Thyroid gland (tissue), 4 donors: ENCODE results near the gene GPR6. TPM values are rescaled to one million over a fixed set of nuclear protein-coding genes. Genes with fewer than 3 reads are reported as not detected.

Experiments
- DNase-seq, 2 donors: peaks; one replicate each; pipeline ENCODE4 v3.0.0-alpha.2; 2019
- H3K27ac ChIP-seq, 3 donors: fragments of 200-600 bp; sonication (generic); 1 replicate in 2 of 3; 2 replicates in 1 of 3; pipeline ENCODE4 v1.5.1; 2016 to 2019; ENCODE audit warnings: mild to moderate bottlenecking in 1 of 3, moderate library complexity in 1 of 3
- H3K27me3 ChIP-seq: fragments of 200-600 bp; sonication (generic); one replicate; pipeline ENCODE4 v1.5.1; 2019
- H3K36me3 ChIP-seq, 2 donors: fragments of 200-600 bp; sonication (generic); one replicate each; pipeline ENCODE4 v1.5.1; 2016 to 2019
- H3K4me1 ChIP-seq, 2 donors: fragments of 200-600 bp; sonication (generic); one replicate each; pipeline ENCODE4 v1.5.1; 2017 to 2019
- H3K4me3 ChIP-seq, 3 donors: fragments of 200-600 bp; sonication (generic); replicated peaks in 1 of 3; 1 replicate in 2 of 3; 2 replicates in 1 of 3; pipeline ENCODE4 v1.5.1; 2016; ENCODE audit warnings: mild to moderate bottlenecking in 1 of 3
- H3K9me3 ChIP-seq: fragments of 200-600 bp; sonication (generic); one replicate; pipeline ENCODE4 v1.5.1; 2017
- POLR2A ChIP-seq, 2 donors: fragments of 450-650 bp; IDR thresholded peaks; one replicate each; pipeline ENCODE4 v1.6.1; 2017; ENCODE audit warnings: antibody characterized with exemption in 2 of 2, mild to moderate bottlenecking in 2 of 2, moderate library complexity in 1 of 2
- WGBS, 2 donors: methylation state at CpG; one replicate each; pipeline ENCODE4 v1.1.5; 2017; 5-methylcytosine and 5-hydroxymethylcytosine counted together
- intact Hi-C: fragments of 100-400 bp; cut with DNase I; formaldehyde crosslinking; loops from one replicate; pipeline ENCODE4 v1.15.1; 2023
- total RNA-seq, 4 donors: library from RNA; depleted of rRNA; stranded (reverse); fragments of >200 nt; gene quantifications; one replicate each; pipeline ENCODE4 v1.2.3, GENCODE V29; 2016
- TF ChIP-seq, protein P1 (sequence below), 6 experiments: fragments of 200-600 bp in 3 of 6; fragments of 450-650 bp in 3 of 6; sonication (generic) in 3 of 6; IDR thresholded peaks; one replicate each; pipeline ENCODE4 v1.5.1; 2016 to 2019; ENCODE audit warnings: antibody characterized with exemption in 6 of 6, mild to moderate bottlenecking in 2 of 6, inconsistent platforms in 1 of 6, moderate library complexity in 1 of 6

The GPR6 gene
- total RNA-seq, 4 donors from 2014 or later, result not detected

DNA sequence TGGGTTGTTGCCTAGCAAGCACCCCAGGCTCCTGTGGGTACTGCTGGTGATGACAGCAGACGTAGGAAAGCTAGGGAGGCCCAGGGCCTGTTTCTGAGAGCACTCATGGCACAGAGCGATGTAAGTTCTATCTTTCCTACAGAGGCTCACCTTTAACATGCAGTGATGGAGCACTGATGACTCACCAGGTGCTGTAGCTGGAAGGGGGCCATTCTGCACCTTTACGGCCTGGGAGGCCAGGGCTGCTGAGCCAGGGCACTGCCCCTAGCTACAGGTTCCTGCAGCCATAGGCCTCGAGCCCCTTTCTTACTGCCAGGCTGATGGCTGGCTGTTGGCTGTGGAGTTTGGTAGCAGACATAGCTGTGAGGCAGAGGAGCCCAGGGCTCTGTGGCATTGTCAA, 31.1 kb upstream of the GPR6 start:
- TF ChIP-seq, protein P1, sequence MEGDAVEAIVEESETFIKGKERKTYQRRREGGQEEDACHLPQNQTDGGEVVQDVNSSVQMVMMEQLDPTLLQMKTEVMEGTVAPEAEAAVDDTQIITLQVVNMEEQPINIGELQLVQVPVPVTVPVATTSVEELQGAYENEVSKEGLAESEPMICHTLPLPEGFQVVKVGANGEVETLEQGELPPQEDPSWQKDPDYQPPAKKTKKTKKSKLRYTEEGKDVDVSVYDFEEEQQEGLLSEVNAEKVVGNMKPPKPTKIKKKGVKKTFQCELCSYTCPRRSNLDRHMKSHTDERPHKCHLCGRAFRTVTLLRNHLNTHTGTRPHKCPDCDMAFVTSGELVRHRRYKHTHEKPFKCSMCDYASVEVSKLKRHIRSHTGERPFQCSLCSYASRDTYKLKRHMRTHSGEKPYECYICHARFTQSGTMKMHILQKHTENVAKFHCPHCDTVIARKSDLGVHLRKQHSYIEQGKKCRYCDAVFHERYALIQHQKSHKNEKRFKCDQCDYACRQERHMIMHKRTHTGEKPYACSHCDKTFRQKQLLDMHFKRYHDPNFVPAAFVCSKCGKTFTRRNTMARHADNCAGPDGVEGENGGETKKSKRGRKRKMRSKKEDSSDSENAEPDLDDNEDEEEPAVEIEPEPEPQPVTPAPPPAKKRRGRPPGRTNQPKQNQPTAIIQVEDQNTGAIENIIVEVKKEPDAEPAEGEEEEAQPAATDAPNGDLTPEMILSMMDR (IDR thresholded peaks at IDR 0.05), result no peak
- no peak for TF ChIP-seq POLR2A (IDR thresholded peaks at IDR 0.05)
- 82 to 100% methylated on average over 4 of the region's 4 CpGs for WGBS, 2 donors
- intact Hi-C loops, result no loop called here
- Histone ChIP-seq H3K4me3 (no peak overlapping the region), H3K27me3 (no peaks in the 10 kb centered on the region), H3K4me1 (no peaks in the 10 kb centered on the region), H3K27ac (no peak overlapping the region), H3K9me3 (no peaks in the 10 kb centered on the region), H3K36me3 (no peaks in the 10 kb centered on the region)
- DNase-seq, result no peak

DNA sequence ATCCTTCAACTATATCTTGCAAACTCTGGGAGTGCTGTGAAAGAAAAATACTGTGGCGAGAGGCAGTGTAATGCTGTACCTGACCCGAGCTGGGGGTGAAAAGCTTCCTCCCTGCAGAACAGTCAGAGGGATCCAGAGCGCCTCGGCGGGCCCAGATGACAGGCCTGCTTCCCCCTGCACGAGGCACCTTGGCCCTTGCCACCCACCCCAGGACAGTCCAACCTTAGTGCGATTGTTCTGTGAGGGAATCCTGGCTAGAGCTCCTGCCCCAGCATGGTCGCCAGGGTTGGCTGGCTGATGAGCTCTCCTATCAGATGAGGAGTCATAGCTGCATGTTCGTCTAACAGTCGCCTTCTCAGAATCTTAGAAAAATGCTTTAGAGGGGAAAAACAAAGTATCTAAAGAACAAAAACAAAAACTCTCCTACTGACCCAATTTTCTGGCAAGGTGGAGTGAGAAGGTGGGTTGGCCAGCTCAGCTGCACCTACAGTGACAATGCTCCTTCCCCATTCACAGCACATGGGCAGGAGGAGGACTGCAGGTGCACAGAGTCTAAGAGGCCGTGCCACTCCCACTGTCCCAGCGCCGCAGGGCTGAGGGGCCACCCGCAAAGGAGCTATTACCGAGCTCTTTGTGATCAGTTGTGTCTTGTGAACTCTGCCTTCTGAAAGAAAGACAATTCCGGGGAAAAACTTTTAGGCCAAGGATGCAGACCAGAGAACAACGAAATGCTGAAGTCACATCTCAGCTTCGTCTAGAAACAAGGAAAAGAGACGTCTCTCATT, 28.6 kb upstream of the GPR6 start:
- Histone ChIP-seq H3K36me3 (no peaks in the 10 kb centered on the region), H3K4me1 (no peaks in the 10 kb centered on the region), H3K27me3 (no peaks in the 10 kb centered on the region), H3K4me3 (no peak overlapping the region), H3K27ac (no peak overlapping the region), H3K9me3 (no peaks in the 10 kb centered on the region)
- DNase-seq, result no peak
- no peak for TF ChIP-seq POLR2A (IDR thresholded peaks at IDR 0.05)
- TF ChIP-seq, protein P1 (IDR thresholded peaks at IDR 0.05), result no peak
- 85% methylated on average over 17 to 19 of the region's 19 CpGs for WGBS, 2 donors
- intact Hi-C loops, result no loop called here

DNA sequence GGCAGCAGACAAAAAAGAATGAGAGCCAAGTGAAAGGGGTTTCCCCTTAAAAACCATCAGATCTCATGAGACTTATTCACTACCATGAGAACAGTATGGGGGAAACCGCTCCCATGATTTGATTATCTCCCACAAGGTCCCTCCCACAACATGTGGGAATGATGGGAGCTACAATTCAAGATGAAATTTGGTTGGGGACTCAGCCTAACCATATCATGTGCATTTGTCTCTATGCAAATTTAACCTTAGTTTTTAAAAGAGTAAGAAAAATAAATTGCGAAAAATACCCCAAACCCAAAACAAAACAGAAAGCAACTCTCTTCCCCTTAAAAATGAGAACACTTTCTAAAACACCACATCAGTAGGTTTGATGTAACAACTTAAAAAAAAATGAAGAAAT, 22.6 kb upstream of the GPR6 start:
- no peaks in the 10 kb centered on the region for H3K9me3 ChIP-seq
- no peak for TF ChIP-seq POLR2A (IDR thresholded peaks at IDR 0.05)
- TF ChIP-seq, protein P1 (IDR thresholded peaks at IDR 0.05), result no peak
- intact Hi-C loops, result no loop called here
- no peaks in the 10 kb centered on the region for H3K27me3 ChIP-seq
- no peaks in the 10 kb centered on the region for H3K36me3 ChIP-seq
- no peaks in the 10 kb centered on the region for H3K4me1 ChIP-seq
- no peak overlapping the region for H3K4me3 ChIP-seq
- H3K27ac ChIP-seq, result no peak overlapping the region
- WGBS, 2 donors, result 95 to 99% methylated on average over 2 of the region's 2 CpGs
- DNase-seq, result no peak

DNA sequence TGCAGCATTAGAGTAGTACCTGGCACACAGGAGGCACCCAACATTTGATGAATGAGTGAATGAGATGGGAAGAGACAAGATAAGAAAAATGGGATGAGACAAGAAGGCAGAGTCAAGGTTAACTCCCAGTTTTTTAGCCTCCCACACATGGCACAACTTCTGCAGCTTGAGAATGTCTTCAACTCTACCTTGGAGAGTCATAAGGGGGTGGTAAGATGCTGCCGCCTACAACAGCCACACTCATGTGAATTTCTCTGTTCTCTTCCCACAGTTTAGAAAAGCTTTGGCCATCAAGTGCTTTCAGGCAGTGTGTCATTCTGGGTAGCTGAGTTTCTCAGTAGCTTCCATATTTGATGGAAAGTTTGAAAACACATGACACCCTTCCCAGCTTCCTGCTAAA, 19.5 kb upstream of the GPR6 start:
- no peak for DNase-seq
- no peaks in the 10 kb centered on the region for H3K27me3 ChIP-seq
- H3K4me3 ChIP-seq, result no peak overlapping the region
- H3K9me3 ChIP-seq, result no peaks in the 10 kb centered on the region
- H3K27ac ChIP-seq, result no peak overlapping the region
- no peaks in the 10 kb centered on the region for H3K36me3 ChIP-seq
- 74 to 92% methylated on average over 1 of the region's 1 CpG for WGBS, 2 donors
- intact Hi-C loops, result no loop called here
- no peaks in the 10 kb centered on the region for H3K4me1 ChIP-seq
- no peak for TF ChIP-seq POLR2A (IDR thresholded peaks at IDR 0.05)
- TF ChIP-seq, protein P1 (IDR thresholded peaks at IDR 0.05), result no peak

DNA sequence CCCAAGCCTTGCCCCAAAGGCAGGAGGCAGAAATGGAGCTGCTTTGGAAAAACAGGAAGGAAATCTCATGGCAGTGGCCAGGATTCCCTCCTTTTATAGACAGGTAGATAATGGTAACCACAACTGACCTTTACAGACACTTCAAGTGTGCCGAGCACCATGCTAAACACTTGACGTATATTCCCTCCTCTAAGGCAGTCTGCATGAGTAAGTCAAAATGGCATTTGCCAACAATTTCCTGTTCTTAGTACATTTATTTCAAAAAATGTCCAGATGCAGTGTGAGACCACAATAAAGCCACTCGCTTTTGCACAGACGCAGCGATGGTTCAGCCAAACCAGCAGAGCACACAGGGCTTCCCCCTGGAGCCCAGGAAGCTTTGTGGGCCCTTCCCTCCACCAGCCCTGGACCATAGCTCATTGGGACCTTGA, 16.5 kb upstream of the GPR6 start:
- no peak overlapping the region for H3K27ac ChIP-seq
- TF ChIP-seq, protein P1 (IDR thresholded peaks at IDR 0.05), result no peak
- TF ChIP-seq POLR2A (IDR thresholded peaks at IDR 0.05), result no peak
- no peaks in the 10 kb centered on the region for H3K27me3 ChIP-seq
- no peaks in the 10 kb centered on the region for H3K4me1 ChIP-seq
- no peaks in the 10 kb centered on the region for H3K9me3 ChIP-seq
- WGBS, 2 donors, result 88 to 91% methylated on average over 5 of the region's 5 CpGs
- no peak for DNase-seq
- H3K36me3 ChIP-seq, result no peaks in the 10 kb centered on the region
- no peak overlapping the region for H3K4me3 ChIP-seq
- intact Hi-C loops, result no loop called here
